Activated CD4-positive, CD25-positive, alpha-beta regulatory T cell (primary cell): ENCODE data around the gene ADRA2C.

Experiments
- DNase-seq, 4 experiments: peaks; one replicate each; lab custom pipeline; 2025; lab: John Stamatoyannopoulos, UW

Gene ADRA2C

GRCh38 chr4:3733195-3733594 lies 33.0 kb upstream of the ADRA2C start:
- DNase-seq: no peak

GRCh38 chr4:3735196-3735595 lies 31.0 kb upstream of the ADRA2C start:
- no peak for DNase-seq

GRCh38 chr4:3736290-3736689 lies 29.9 kb upstream of the ADRA2C start:
- DNase-seq: no peak

- DNase-seq: no peak
Observed at GRCh38 chr4:3736806-3737205, 29.4 kb upstream of the ADRA2C start.

- DNase-seq: no peak
Observed at GRCh38 chr4:3739577-3739976, 26.6 kb upstream of the ADRA2C start.

GRCh38 chr4:3740256-3740655 lies 25.9 kb upstream of the ADRA2C start:
- no peak for DNase-seq

GRCh38 chr4:3741217-3742011 lies 24.8 kb upstream of the ADRA2C start:
- no peak for DNase-seq

GRCh38 chr4:3742610-3743009 lies 23.6 kb upstream of the ADRA2C start:
- DNase-seq: no peak

- DNase-seq: no peak
Observed at GRCh38 chr4:3744232-3744631, 22.0 kb upstream of the ADRA2C start.

GRCh38 chr4:3744901-3745300 lies 21.3 kb upstream of the ADRA2C start:
- DNase-seq: no peak

- DNase-seq: no peak
Observed at GRCh38 chr4:3745886-3746656, 20.1 kb upstream of the ADRA2C start.

GRCh38 chr4:3746701-3747580 lies 19.2 kb upstream of the ADRA2C start:
- no peak for DNase-seq

- no peak for DNase-seq
Observed at GRCh38 chr4:3747581-3747904, 18.6 kb upstream of the ADRA2C start.

- DNase-seq: no peak
Observed at GRCh38 chr4:3748136-3748898, 17.9 kb upstream of the ADRA2C start.

- no peak for DNase-seq
Observed at GRCh38 chr4:3749081-3749480, 17.1 kb upstream of the ADRA2C start.

GRCh38 chr4:3750334-3750733 lies 15.9 kb upstream of the ADRA2C start:
- no peak for DNase-seq

GRCh38 chr4:3752022-3752421 lies 14.2 kb upstream of the ADRA2C start:
- no peak for DNase-seq

- no peak for DNase-seq
Observed at GRCh38 chr4:3753726-3754412, 12.3 kb upstream of the ADRA2C start.

GRCh38 chr4:3756343-3757059 lies 9.7 kb upstream of the ADRA2C start:
- no peak for DNase-seq

GRCh38 chr4:3759236-3759635 lies 6.9 kb upstream of the ADRA2C start:
- no peak for DNase-seq

GRCh38 chr4:3760346-3760745 lies 5.8 kb upstream of the ADRA2C start:
- DNase-seq: no peak
